ENCODE data around the gene OPN4.

The OPN4 gene

GRCh38 chr10:86708068-86708782, 53.9 kb downstream of the OPN4 start:
- no peak overlapping the region for H3K4me3 ChIP-seq (ENCODE audit: low read depth, low read length)
- in situ Hi-C loops (cut with HindIII; ENCODE audit: low sequenced_read_pairs): no loop called here
- DNase-seq (ENCODE audit: low read depth, low spot score): no peak
- TF ChIP-seq, protein P1, sequence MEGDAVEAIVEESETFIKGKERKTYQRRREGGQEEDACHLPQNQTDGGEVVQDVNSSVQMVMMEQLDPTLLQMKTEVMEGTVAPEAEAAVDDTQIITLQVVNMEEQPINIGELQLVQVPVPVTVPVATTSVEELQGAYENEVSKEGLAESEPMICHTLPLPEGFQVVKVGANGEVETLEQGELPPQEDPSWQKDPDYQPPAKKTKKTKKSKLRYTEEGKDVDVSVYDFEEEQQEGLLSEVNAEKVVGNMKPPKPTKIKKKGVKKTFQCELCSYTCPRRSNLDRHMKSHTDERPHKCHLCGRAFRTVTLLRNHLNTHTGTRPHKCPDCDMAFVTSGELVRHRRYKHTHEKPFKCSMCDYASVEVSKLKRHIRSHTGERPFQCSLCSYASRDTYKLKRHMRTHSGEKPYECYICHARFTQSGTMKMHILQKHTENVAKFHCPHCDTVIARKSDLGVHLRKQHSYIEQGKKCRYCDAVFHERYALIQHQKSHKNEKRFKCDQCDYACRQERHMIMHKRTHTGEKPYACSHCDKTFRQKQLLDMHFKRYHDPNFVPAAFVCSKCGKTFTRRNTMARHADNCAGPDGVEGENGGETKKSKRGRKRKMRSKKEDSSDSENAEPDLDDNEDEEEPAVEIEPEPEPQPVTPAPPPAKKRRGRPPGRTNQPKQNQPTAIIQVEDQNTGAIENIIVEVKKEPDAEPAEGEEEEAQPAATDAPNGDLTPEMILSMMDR (IDR thresholded peaks at IDR 0.05; ENCODE audit: low read depth, low read length): no peak

GRCh38 chr10:86708783-86709380, 54.5 kb downstream of the OPN4 start:
- H3K4me3 ChIP-seq (ENCODE audit: low read depth, low read length): no peak overlapping the region
- in situ Hi-C loops (cut with HindIII; ENCODE audit: low sequenced_read_pairs): no loop called here
- TF ChIP-seq, protein P1 (IDR thresholded peaks at IDR 0.05; ENCODE audit: low read depth, low read length): no peak
- no peak for DNase-seq (ENCODE audit: low read depth, low spot score)

- TF ChIP-seq, protein P1 (IDR thresholded peaks at IDR 0.05; ENCODE audit: low read depth, low read length): no peak
- in situ Hi-C loops (cut with HindIII; ENCODE audit: low sequenced_read_pairs): no loop called here
Measured at GRCh38 chr10:86709396-86710185, 55.2 kb downstream of the OPN4 start.

DNA sequence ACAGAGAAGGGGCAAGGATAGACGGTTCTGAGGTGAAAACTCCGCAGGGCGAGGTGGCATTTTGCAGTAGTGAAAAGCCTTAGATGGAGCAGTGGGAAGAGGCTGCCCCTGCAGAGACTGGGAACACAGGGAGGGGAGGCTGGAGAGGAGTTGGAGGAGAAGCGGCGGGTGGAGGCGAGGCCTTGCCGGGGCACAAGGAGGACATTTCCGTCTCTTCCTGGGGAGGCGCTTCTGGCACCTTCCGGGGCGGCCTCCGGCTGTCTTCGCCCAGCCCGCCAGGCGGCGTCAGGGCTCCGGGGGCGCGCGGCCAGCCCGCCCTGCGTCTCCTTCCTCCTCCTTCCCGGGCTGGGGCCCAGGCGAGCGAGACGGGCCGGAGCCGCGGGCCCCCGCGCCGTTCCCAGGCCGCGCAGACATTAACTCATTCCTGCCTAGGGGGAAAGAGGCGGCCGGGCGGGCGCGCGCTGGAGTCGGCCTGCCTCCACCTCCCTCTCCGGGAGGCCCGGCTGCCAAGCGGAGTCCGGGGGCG, 56.7 kb downstream of the OPN4 start:
- in situ Hi-C loops (cut with HindIII; ENCODE audit: low sequenced_read_pairs): no loop called here
- H3K4me3 ChIP-seq (ENCODE audit: low read depth, low read length): peak overlapping the region; percentile 49
- peak; percentile 92 for DNase-seq (ENCODE audit: low read depth, low spot score)
- TF ChIP-seq, protein P1 (IDR thresholded peaks at IDR 0.05; ENCODE audit: low read depth, low read length): peak; percentile 78

More at GRCh38 chr10:86709396-86710185, 55.2 kb downstream of the OPN4 start:
- no peak for DNase-seq (ENCODE audit: low read depth, low spot score)
- H3K4me3 ChIP-seq (ENCODE audit: low read depth, low read length): no peak overlapping the region

DNA sequence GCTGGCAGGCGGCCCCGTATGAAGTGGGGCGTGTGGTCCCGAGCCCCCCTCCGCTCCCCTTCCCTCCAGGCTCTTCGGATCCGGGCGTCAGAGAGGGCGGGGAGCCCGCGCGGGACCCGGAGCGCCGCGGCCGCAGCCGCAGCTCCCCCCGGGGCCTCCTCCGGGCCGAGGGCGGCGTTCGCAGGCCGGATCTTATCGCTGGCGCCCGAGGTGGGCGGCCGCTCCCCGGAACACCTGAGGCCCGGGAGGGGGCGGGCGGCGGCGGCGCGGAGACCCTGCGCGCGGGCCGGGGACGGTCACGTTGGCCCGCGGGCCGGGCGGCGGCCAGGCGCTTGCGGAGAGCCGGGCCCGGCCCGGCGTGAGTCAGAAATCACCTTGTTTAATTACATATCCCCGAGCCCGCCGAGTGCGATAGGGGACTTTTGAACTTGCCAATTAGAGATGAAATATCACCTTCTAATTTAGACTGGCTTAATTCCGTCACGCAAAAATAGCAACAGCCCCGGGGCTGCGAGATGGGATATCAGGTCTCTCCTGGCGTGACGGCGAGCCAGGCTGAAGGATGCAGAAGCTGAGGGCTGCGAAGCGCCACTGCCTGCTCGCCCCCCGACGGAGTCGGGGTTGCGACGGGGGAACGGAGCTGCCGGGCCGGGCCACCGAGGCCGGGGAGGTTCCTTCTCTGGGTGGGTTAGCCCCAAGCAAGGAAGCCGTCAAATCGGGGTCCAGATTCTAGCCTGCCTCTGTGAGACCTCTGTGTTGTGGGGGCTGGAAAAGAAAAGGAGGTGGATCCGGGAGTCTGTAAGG, 57.4 kb downstream of the OPN4 start:
- peak; percentile 45 for DNase-seq (ENCODE audit: low read depth, low spot score)
- TF ChIP-seq, protein P1 (IDR thresholded peaks at IDR 0.05; ENCODE audit: low read depth, low read length): no peak
- in situ Hi-C loops (cut with HindIII; ENCODE audit: low sequenced_read_pairs): no loop called here
- peak overlapping the region; percentile 49 for H3K4me3 ChIP-seq (ENCODE audit: low read depth, low read length)

DNA sequence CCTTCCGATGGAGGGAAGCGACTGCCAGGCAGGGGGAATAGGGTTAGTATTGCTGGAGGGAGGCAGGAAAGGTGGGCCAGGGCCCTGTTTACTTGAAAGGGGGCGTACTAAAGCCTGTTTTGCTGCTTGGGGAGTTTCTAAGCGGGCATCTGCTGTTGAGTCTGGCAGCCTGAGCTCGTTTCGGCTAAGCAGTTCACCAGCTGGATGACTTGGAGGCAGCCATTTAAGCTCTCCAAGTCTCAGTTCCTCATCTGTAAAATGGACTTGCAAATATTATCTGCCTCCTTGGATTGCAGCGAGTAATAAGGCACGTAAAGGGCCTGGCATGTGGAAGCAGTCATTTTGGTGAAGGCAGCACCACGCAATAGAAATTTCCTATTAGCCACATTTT, 58.0 kb downstream of the OPN4 start:
- peak overlapping the region; percentile 49 for H3K4me3 ChIP-seq (ENCODE audit: low read depth, low read length)
- TF ChIP-seq, protein P1 (IDR thresholded peaks at IDR 0.05; ENCODE audit: low read depth, low read length): no peak
- in situ Hi-C loops (cut with HindIII; ENCODE audit: low sequenced_read_pairs): no loop called here
- DNase-seq (ENCODE audit: low read depth, low spot score): no peak
